Activated CD4-positive, CD25-positive, alpha-beta regulatory T cell treated with anti-CD3 and anti-CD28 coated beads, Interleukin-2, amount 50 U/mL, for 72 hours (primary cell): ENCODE measurements around the gene DDR1.
"Not testable (repeated sequence)": the region's sequence is repeated elsewhere in the genome, so short reads cannot be mapped to it uniquely, and the experiment has no call there.

Source experiments
- DNase-seq: peaks from one replicate; pipeline ENCODE4 v3.0.0; 2021

DDR1 gene

DNA sequence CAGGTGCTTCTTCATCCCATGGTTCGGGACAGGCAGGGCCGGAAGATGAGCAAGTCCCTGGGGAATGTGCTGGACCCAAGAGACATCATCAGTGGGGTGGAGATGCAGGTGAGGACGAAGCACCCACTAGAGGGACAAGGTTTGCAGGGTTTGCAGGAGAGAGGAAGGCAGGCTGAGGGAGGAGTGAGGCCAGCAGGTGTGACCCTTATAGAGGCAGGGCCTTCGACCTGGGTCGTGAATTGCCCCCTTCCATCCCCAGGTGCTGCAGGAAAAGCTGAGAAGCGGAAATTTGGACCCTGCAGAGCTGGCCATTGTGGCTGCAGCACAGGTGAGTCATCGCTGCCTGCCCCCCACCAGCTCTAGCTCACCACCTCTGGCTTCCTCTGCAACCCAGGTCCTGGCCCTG, 38.1 kb downstream of the DDR1 start:
- DNase-seq: no peak

DNA sequence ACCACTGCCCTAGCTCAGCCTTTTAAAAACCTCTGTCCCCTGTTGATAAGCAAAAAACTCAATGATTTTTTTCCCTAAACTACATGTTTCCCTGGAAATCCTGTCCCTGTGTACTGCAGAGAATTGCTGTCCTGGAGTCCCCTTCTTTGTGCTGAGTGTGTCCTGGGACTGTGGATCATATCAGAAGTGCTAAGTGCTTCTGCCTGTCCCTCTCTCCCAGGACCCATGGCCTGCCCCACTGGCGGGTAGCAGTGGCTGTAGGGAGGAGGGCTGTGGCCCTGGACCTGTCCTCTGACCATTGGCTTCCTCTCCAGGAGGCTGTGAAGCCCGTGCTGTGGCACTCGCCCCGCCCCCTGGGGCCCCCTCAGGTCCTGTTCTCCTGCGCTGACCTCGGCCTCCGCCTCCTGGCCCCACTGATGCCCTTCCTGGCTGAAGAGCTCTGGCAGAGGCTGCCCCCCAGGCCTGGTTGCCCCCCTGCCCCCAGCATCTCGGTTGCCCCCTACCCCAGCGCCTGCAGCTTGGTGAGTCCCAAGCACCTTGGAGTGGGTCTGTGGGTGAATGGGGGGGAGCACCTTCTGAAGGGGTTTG, 39.8 kb downstream of the DDR1 start:
- not testable (repeated sequence) for DNase-seq

DNA sequence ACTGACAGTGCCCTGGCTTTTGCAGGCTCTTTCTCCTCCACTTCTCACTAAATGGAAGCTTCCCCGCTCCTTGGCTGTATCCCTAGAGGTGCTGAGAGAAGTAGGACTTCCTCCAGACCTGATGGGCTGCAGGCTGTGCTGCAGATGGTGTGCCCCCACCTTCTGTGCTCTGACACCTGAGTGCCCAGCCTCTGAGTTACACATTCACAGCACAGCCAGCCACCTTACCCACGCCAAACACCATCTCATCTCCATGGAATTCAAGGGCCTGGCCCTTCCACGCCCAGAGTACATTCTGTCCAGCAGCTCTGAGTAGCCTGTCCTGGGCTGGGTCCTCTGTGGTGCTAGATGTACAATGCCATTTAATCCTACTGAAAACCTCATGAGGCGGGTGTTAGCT, 42.3 kb downstream of the DDR1 start:
- DNase-seq: no peak

DNA sequence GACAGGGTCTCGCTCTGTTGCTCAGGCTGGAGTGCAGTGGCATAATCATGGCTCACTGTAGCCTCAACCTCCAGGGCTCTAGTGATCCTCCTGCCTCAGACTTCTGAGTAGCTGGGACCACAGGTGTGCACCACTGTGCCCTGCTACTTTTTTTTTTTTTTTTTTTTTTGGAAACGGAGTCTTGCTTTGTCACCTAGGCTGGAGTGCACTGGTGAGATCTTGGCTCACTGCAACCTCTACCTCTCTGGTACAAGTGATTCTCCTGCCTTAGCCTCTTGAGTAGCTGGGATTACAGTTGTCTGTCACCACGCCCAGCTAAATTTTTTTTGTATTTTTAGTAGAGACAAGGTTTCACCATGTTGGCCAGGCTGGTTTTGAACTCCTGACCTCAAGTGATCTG, 42.8 kb downstream of the DDR1 start:
- not testable (repeated sequence) for DNase-seq

DNA sequence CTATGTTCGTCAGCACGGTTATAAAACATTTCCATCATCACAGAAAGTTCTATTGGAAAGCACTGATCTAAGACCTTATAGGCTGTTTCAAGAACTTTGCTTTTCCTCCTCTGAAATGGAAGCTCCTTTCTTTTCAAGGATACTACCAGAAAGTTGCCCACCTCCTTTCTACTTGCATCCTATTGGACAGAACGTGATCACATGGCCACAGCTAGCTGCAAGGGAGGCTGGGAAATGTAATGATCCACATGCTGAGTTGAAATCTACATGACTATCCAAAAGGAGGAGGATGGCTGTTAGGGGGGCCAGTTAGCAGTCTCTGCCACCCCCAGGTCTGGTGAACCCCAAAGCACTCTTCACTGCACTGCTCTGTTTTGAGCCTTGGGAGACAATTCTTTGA, 44.4 kb downstream of the DDR1 start:
- no peak for DNase-seq

DNA sequence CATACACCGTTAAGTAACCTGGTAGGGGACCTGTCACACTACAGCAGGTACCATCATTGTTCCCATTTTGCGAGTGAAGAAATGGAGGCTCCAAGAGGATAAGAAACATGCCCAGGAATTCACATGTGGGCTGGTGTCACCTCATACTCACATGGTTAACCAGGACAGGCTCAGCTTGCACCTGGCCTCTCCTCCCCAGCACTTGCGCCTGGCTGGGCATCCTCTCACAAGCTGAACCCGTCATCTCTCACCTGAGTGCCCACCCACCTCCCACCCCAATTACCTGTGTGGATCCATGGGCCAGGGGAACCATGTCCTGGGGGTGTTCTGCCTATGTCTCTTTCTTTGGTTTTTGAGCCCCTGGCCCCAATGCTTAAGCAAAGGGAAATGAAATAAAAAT, 46.2 kb downstream of the DDR1 start:
- DNase-seq: no peak

DNA sequence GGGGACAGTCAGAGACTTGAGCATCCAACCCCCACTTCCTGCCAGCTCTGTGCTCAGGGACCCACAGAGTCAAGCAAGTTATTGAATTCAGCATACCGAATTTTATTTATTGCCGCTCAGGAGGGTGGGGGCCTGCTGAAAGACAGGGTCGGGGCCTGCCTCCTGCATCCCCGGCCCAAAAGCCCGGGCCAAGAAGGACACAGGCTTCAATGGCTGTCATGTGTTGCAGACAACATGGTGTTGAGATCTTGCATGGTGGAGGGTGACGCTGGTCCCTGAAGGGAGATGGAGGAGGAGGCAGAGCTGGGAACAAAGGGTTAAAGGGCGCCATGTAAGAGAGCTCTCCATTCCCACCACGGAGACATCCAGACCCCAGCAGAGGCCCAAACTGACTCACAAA, 47.0 kb downstream of the DDR1 start:
- no peak for DNase-seq

DNA sequence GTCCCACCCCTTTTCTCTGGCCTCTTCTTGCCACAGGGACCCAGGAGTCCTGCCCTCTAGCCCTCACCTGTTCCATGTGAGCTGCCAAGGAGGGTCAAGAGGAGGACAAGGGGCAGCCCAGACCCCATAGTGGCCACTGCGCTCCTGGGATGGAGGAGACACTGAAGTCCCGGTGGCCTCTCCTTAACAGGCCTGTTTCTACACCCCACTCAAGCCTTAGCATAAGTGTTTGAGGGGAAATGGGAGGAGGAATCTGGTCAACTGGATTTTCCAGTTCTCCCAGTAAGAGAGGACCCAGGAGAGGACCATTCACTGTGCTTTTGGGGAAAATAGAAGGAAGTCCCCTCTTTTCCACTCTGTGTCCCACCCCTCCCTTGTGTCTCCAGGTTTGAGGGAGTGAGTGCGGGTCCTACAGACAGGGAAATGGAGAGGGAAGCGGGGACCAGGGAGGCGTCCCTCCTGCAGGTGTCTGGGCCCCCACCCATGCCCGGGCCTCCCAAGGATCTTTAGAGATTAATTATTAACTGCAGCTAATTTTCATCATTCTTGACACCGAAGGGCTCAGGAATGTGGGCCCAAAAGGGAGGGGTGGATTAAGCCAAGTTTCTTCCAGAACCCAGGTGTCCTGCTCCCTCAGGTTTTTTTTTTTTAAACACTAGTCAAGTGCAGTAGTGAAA, 47.8 kb downstream of the DDR1 start, which contains the start of gene SFTA2:
TSS of gene SFTA2 (minus strand) at position 202 of the 677 bp plus-strand sequence. CDS start at position 128, 74 bp downstream.
- DNase-seq: no peak

DNA sequence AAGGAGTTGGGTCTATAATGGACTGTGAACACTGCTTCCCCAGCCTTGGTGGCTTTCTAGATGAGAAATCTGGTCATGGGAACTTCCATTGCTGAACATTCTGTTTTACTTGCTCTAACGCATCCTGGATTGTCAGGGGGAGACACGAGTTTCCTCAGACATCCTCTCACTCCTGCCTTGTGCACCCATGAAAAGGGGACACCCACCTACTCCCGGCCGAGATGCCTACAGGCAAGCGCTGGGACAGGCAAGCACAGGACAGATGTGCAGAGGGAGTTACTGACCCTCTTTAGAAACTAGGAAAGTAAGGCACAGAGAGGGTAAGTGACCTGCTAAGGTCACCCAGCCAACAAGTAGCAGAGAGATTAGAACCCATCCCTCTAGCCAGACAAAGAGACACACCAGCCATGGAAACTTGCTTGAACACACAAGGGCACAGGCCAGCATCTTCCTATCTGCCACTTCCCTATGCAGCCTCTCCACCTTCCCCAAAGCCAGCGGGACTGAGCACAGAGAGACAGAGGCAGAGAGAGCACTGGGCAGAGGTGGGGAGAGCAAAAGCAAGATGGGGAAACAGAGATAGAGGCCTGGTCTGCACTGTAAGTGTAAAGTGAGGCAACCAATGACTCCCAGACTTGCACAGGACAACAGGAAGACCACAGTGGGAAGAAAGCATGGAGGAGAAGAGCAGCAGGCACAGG, 48.5 kb downstream of the DDR1 start:
- DNase-seq: no peak

DNA sequence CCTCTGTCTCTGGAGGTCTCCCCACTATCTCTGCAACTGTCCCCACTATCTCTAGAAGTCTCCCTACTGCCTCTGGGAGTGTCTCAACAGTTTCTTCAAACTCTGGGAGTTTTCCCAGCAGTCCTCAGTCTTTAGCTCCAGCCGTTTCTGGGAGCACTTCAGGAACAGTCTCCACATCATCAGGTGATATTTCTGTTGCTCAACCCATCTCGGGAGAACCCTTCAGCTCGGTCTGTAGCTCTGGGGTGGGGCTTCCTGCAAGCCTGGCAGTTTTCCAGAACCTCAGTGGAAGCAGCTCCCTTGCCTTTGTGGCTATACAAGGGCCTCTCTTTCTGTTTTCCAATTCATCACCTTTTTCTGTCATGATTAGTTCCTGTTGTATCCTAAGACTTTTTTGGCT, 50.7 kb downstream of the DDR1 start:
- DNase-seq: no peak

DNA sequence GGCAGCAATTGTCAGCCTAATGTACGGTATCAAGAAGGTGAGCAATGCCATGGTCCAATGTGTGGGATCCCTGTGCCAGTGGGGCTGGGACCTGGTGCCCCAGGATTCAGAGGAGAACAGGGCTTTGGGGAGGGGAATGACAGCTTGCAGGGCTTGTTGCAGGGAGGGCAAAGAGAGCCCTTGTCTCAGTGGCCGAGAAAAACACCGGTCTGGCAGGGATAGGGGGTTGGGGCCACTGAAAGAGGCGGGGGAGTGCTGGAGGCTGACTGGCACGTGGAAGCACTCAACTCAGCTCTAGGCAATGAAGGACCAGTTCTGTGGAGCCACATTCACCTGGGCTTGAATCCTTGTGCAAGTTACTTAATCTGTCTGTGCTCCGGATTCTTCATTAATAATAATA, 52.9 kb downstream of the DDR1 start:
- DNase-seq: no peak

DNA sequence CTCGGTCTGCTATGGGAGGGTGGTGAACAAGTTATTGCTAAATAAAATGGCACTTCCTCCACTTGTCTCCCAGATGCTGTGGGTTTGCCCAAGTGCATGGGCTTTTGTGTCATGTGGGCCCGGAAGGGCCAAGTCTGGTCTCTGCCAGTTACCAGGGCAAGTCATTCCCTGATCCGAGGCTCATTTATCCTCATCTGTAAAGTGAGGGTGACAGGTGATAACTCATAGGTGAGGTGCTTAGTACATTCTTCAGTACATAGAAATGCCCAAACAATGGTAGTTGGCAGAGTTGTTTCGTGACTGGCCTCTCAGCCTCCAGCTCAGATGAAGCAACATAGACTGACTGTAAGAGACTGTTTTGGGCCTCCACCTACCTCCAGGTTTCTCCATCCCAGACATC, 54.4 kb downstream of the DDR1 start:
- DNase-seq: no peak

DNA sequence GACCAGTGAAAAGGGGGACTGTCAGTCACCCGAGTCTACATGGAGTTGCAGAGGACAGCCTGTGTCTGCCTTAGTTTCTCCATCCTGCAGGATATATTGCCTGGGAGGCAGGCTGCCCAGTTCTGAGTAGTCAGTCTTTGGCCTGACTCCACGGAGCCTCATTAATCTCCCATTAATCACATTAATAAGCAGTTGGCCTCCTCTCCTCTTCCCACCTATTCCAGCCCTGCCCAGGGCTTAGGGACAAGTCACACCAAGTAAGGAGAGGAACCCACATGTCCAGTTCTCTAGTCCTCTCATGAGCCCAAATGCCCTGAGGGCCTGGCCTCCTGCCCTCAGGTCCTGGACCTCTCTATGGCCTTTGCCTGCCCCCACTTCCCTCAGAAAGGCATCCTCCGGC, 55.2 kb downstream of the DDR1 start:
- no peak for DNase-seq

DNA sequence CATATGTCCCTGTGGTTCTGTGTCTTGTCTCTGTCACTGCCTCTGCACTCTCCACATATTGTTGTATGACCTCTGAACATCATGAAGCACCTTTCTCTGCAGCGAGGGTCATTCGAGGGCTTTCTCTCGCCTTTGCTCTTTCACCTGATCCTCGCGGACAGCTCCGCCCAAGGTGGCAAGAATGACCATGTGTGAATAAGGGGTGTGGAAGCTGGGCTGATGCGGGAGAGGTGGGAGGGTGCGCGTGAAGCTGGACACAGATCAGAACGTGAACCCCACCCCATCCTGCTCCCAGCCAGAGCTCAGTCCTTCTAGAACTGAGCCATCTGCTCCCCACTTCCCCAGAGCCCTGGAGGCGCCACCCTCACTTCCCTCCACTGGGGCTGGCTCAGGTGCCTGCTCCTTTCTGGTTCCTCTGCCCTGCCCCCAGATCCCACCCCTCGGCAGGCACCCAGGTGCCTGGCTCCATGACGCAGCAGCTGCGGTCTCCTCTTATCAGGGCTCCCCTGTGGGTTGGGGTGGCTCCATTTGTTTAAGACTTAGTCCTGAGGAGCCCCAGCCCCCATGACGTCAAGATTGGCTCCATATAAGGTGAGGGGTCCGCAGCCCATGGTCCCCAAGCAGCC, 56.2 kb downstream of the DDR1 start, which contains the start of gene MUCL3:
TSS of gene MUCL3 (plus strand) at position 613 of the 626 bp plus-strand sequence. CDS start 27 bp downstream, outside the sequence.
- no peak for DNase-seq

DNA sequence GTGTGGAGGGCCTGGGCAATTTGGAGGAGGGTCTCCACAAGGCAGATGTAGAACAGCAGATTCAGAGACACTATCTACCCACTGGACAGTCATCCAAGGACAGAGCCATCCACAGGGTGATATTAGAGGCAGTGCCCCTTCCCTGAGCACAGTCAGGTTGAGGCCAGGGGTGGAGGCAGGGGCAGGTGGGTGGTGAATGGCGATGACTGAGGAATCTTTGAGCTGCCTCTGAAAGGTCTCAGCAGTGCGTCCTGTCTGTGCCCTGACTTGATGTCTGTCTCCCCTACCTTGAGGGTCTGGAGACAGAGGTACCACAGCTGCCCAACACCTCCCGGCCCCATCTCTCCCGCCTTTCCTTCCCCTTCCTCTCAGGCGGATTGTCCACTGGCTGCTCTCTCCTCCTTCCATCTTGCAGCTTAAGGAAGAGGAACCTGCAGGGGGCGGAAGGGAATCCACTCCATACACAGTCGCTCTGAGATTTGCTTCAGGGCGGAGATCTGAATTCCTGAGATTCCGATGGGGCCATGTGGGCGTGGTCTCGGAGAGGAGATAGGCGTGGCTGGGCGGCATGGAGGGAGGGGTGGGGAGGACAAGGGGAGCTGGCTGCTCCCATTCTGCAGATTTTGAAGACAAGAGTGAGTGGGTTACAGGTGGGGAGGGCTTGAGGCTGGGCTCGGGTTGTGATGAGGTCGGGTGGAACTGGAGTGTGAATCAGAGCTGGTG, 58.2 kb downstream of the DDR1 start:
- no peak for DNase-seq

DNA sequence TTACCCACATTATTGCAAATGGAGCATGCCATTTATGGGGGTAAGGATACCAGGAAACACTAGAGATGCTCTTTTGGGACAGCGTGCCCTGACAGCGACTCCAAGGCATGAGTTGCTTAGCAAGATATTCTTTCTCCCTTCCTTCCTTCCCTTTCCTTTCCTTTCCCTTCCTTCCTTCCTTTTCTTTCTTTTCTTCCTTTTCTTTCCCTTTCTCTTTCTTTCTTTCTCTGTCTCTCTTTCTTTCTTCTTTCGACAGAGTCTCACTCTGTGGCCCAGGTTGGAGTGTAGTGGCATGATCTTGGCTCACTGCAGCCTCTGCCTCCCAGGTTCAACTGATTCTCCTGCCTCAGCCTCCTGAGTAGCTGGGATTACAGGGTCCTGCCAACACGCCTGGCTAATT, 59.7 kb downstream of the DDR1 start:
- DNase-seq: no peak

DNA sequence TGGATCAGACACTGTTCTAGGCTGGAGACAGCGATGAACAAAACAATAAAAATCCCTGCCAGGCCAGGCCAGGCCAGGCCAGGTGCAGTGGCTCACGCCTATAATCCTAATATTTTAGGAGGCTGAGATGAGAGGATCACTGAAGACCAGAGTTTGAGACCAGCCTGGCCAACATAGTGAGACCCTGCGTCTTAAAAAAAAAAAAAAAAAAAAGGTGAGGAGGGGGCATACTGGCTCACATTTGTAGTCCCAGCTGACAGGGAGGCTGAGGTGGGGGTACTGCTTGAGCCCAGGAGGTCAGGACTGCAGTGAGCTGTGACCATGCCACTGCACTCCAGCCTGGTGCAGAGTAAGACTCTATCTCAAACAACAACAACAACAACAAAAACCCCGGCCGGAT, 61.0 kb downstream of the DDR1 start:
- no peak for DNase-seq

DNA sequence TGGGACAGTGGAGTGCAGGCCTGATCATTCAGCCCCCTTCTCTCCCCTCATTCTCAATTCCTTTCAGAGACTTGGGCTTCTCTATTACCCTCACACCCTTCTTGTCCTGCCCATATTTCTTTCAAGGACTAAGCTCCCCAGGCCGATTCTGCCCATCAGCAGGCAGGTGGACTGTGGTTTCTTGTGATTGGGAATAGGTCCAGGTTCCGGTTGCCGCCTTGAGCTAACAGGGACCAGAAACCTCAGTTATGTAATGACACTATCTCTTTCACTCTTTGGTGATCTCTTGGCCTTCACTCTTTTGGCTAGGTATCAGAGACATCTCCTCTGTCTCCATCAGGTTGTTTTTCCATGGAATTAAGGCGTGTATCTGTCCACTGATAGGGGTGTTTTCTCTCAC, 62.9 kb downstream of the DDR1 start:
- DNase-seq: no peak

DNA sequence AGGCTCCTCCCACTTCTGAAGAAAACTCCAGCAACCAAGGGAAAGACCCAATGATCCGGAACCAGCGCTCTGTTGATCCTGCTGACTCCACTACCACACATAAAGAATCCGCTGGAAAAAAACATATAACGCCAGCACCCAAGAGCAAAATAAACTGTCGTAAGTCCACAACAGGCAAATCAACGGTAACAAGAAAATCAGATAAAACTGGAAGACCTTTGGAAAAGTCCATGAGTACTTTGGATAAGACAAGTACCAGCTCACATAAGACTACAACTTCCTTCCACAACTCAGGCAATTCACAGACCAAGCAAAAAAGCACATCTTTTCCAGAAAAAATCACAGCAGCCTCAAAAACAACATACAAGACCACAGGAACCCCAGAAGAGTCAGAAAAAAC, 64.5 kb downstream of the DDR1 start:
- no peak for DNase-seq
